NCI-H82 treated with DMSO at 0.1 percent for 48 hours (cell line): ENCODE results near the gene IQCF5.
"Not testable (repeated sequence)": the region's sequence is repeated elsewhere in the genome, so short reads cannot be mapped to it uniquely, and the experiment has no call there.

Experiments
- DNase-seq: peaks from one replicate; lab custom pipeline; 2025; ENCODE audit not compliant: unreplicated experiment; lab: John Stamatoyannopoulos, UW

The IQCF5 gene

GRCh38 chr3:51875501-51875900 is at the start of gene IQCF5:
TSS of gene IQCF5 (minus strand) at chr3:51875601. CDS start at chr3:51875531, 70 bp downstream.
- no peak for DNase-seq

- no peak for DNase-seq
These were observed 45.7 kb upstream of the IQCF5 start for GRCh38 chr3:51921081-51921578.

- DNase-seq: no peak
These were observed 41.0 kb upstream of the IQCF5 start for GRCh38 chr3:51916418-51916817.

GRCh38 chr3:51908026-51908425 is 32.6 kb upstream of the IQCF5 start:
- no peak for DNase-seq

- no peak for DNase-seq
These were observed 28.8 kb upstream of the IQCF5 start for GRCh38 chr3:51904034-51904823.

- not testable (repeated sequence) for DNase-seq
These were observed 27.0 kb upstream of the IQCF5 start for GRCh38 chr3:51902361-51902760.

- DNase-seq: not testable (repeated sequence)
These were observed 24.6 kb upstream of the IQCF5 start for GRCh38 chr3:51900043-51900442.

GRCh38 chr3:51897391-51897790 is 22.0 kb upstream of the IQCF5 start:
- DNase-seq: no peak

GRCh38 chr3:51896607-51897305 is 21.4 kb upstream of the IQCF5 start:
- DNase-seq: no peak

GRCh38 chr3:51894939-51895338 is 19.5 kb upstream of the IQCF5 start:
- DNase-seq: no peak

GRCh38 chr3:51894391-51894790 is 19.0 kb upstream of the IQCF5 start:
- no peak for DNase-seq

- DNase-seq: no peak
These were observed 16.0 kb upstream of the IQCF5 start for GRCh38 chr3:51891242-51892039.

GRCh38 chr3:51888463-51889105 is 13.2 kb upstream of the IQCF5 start:
- no peak for DNase-seq

GRCh38 chr3:51887620-51888019 is 12.2 kb upstream of the IQCF5 start:
- no peak for DNase-seq

GRCh38 chr3:51886447-51886846 is 11.0 kb upstream of the IQCF5 start:
- DNase-seq: no peak

- no peak for DNase-seq
These were observed 4.5 kb upstream of the IQCF5 start for GRCh38 chr3:51879937-51880336.

- no peak for DNase-seq
These were observed 785 bp upstream of the IQCF5 start for GRCh38 chr3:51876186-51876585.

- no peak for DNase-seq
These were observed 512 bp downstream of the IQCF5 start for GRCh38 chr3:51874889-51875288.

- no peak for DNase-seq
These were observed 990 bp downstream of the IQCF5 start for GRCh38 chr3:51874411-51874810.

- DNase-seq: no peak
These were observed 1.5 kb downstream of the IQCF5 start for GRCh38 chr3:51873876-51874275.

- no peak for DNase-seq
These were observed 2.1 kb downstream of the IQCF5 start for GRCh38 chr3:51873253-51873766.
